ENCODE measurements around the gene MRPL53. TPM values are rescaled to one million over a fixed set of nuclear protein-coding genes. Genes with fewer than 3 reads are reported as not detected.
A peak's percentile ranks its signal among the peaks of the same experiment; 100 is the strongest.

MRPL53 gene
- total and polyA plus RNA-seq, 9 of the 15 experiments (the other 6 are each of a cell fraction or from before 2014, with no cell fraction given): 11.5 to 87.9 (median 41.1) TPM

- Histone ChIP-seq H3K79me2 (ENCODE audit: control insufficient read depth, insufficient read depth, low read length) (no peaks in the 10 kb centered on the region), H3K4me2 (ENCODE audit: insufficient read depth, low read length) (peak overlapping the region; percentile 87), H3K9me3 (replicated peaks; ENCODE audit: control insufficient read depth, insufficient read depth, low read depth, low read length) (no peaks in the 10 kb centered on the region), H3K27ac (ENCODE audit: extremely low read depth, low read depth, low read length) (peak overlapping the region; percentile 46; the same call in 2 of the 3 replicates), H3K36me3 (ENCODE audit: control insufficient read depth, insufficient read depth, low read length) (no peaks in the 10 kb centered on the region), H4K20me1 (replicated peaks; ENCODE audit: control insufficient read depth, insufficient read depth, low read length) (no peaks in the 10 kb centered on the region), H3K4me3 (peak overlapping the region; percentile 41), H2AFZ (ENCODE audit: low read depth, low read length) (peak overlapping the region; percentile 98), H3K4me1 (replicated peaks in 1 of 2; ENCODE audit: control insufficient read depth in 2 of 2, insufficient read depth in 2 of 2, low read length in 2 of 2) (peaks cover 22 to 45% of the 10 kb centered on the region in 2 experiments; a peak in 4 of 5 replicates), H3K9ac (ENCODE audit: insufficient read depth in 1 of 2, low read depth in 2 of 2, low read length in 2 of 2) (peak overlapping the region; percentile 65 to 94), H3K9me1 (ENCODE audit: control insufficient read depth, insufficient read depth, low read length) (no peaks in the 10 kb centered on the region), H3K27me3 (ENCODE audit: control insufficient read depth in 2 of 2, insufficient read depth in 2 of 2, low read length in 2 of 2) (no peaks in the 10 kb centered on the region)
- intact Hi-C loops (cut with micrococcal nuclease): no loop called here
- POLR2A ChIA-PET: interaction anchor here (0.5 to 1.7 kb wide), 7 partner anchors 10 to 613 kb away, joined by 3 to 9 read pairs (median 5); partner anchors contain the start of gene INO80B
- FAIRE-seq (no peak), ATAC-seq (peak; percentile 24), DNase-seq (ENCODE audit: extremely low read depth in 1 of 4, low spot score in 3 of 4) (peak in 2 of 4 experiments; percentile 44 to 49)
- TSS peak; percentile 80 for BruUV-seq (replicated peaks)
- WGBS (ENCODE audit: insufficient coverage, low coverage, missing lambda C conversion rate): 37% methylated on average over 10 of the region's 14 CpGs
- CTCF ChIA-PET (ENCODE audit: low intra/inter-chr PET ratio): no interaction called here
- in situ Hi-C loops (cut with MboI): no loop called here
- TF ChIP-seq ATF4 (CRISPR knock-in tag; IDR thresholded peaks at IDR 0.05) (no peak), GTF3C2 (IDR thresholded peaks at IDR 0.05; ENCODE audit: borderline replicate concordance, extremely low read depth, insufficient read length) (no peak), POU5F1 (IDR thresholded peaks at IDR 0.05; ENCODE audit: borderline replicate concordance, low read depth, low read length, partially characterized antibody) (no peak), MAZ (CRISPR knock-in tag; conservative IDR thresholded peaks at IDR 0.05 in 1 of 2, IDR thresholded peaks at IDR 0.05 in 1 of 2) (0 out of 4 replicates have a peak, but pooled peaks of 1 of the 2 experiments have one; percentile 60), PRDM10 (IDR thresholded peaks at IDR 0.05; ENCODE audit: partially characterized antibody) (peak; percentile 48), SIN3A (IDR thresholded peaks at IDR 0.05; ENCODE audit: borderline replicate concordance in 2 of 2, control insufficient read depth in 1 of 2, low read depth in 2 of 2, low read length in 2 of 2) (no peak), ZNF655 (CRISPR knock-in tag; IDR thresholded peaks at IDR 0.05) (no peak), ZNF398 (CRISPR knock-in tag; IDR thresholded peaks at IDR 0.05) (no peak)
Observed at GRCh38 chr2:74439803-74440377, 32.6 kb downstream of the MRPL53 start.
